Fibroblast of pulmonary artery (primary cell): Measurements from ENCODE around the gene ZKSCAN8.

Experiments
- DNase-seq: peaks from one replicate; pipeline ENCODE4 v3.0.0-alpha.2; 2010; ENCODE audit warnings: low read depth
- H3K4me3 ChIP-seq: replicated peaks from 2 replicates; pipeline ENCODE4 v1.5.1; 2011; ENCODE audit warnings: low read depth, mild to moderate bottlenecking, control low read depth, low read length, moderate library complexity
- CTCF ChIP-seq: IDR thresholded peaks from 2 replicates; pipeline ENCODE4 v1.5.1; 2011; ENCODE audit warnings: mild to moderate bottlenecking, control low read depth, low read length, inconsistent platforms; ENCODE audit errors: missing control alignments

The ZKSCAN8 gene

GRCh38 chr6:28125401-28125800, 16.3 kb upstream of the ZKSCAN8 start:
- DNase-seq: no peak
- H3K4me3 ChIP-seq: no peak overlapping the region
- no peak for TF ChIP-seq CTCF

- TF ChIP-seq CTCF: peak; percentile 64
- peak; percentile 67 for DNase-seq
- H3K4me3 ChIP-seq: no peak overlapping the region
Measured at GRCh38 chr6:28134015-28134414, 7.7 kb upstream of the ZKSCAN8 start.

- H3K4me3 ChIP-seq: no peak overlapping the region
- no peak for DNase-seq
- no peak for TF ChIP-seq CTCF
Measured at GRCh38 chr6:28134716-28135115, 7.0 kb upstream of the ZKSCAN8 start.

GRCh38 chr6:28135393-28135792, 6.3 kb upstream of the ZKSCAN8 start:
- no peak for TF ChIP-seq CTCF
- DNase-seq: no peak
- peak overlapping the region; percentile 89 for H3K4me3 ChIP-seq

- DNase-seq: peak; percentile 97
- TF ChIP-seq CTCF: no peak
- H3K4me3 ChIP-seq: peak overlapping the region; percentile 89
Measured at GRCh38 chr6:28136585-28137504, 4.8 kb upstream of the ZKSCAN8 start.

GRCh38 chr6:28137505-28137981, 4.1 kb upstream of the ZKSCAN8 start:
- peak; percentile 27 for DNase-seq
- peak overlapping the region; percentile 89 for H3K4me3 ChIP-seq
- TF ChIP-seq CTCF: no peak
